ENCODE data around the gene PDCD11.
"Not testable (repeated sequence)": the region's sequence is repeated elsewhere in the genome, so short reads cannot be mapped to it uniquely, and the experiment has no call there.

Gene PDCD11, protein sequence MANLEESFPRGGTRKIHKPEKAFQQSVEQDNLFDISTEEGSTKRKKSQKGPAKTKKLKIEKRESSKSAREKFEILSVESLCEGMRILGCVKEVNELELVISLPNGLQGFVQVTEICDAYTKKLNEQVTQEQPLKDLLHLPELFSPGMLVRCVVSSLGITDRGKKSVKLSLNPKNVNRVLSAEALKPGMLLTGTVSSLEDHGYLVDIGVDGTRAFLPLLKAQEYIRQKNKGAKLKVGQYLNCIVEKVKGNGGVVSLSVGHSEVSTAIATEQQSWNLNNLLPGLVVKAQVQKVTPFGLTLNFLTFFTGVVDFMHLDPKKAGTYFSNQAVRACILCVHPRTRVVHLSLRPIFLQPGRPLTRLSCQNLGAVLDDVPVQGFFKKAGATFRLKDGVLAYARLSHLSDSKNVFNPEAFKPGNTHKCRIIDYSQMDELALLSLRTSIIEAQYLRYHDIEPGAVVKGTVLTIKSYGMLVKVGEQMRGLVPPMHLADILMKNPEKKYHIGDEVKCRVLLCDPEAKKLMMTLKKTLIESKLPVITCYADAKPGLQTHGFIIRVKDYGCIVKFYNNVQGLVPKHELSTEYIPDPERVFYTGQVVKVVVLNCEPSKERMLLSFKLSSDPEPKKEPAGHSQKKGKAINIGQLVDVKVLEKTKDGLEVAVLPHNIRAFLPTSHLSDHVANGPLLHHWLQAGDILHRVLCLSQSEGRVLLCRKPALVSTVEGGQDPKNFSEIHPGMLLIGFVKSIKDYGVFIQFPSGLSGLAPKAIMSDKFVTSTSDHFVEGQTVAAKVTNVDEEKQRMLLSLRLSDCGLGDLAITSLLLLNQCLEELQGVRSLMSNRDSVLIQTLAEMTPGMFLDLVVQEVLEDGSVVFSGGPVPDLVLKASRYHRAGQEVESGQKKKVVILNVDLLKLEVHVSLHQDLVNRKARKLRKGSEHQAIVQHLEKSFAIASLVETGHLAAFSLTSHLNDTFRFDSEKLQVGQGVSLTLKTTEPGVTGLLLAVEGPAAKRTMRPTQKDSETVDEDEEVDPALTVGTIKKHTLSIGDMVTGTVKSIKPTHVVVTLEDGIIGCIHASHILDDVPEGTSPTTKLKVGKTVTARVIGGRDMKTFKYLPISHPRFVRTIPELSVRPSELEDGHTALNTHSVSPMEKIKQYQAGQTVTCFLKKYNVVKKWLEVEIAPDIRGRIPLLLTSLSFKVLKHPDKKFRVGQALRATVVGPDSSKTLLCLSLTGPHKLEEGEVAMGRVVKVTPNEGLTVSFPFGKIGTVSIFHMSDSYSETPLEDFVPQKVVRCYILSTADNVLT (N-terminal part only)
- 118 to 133 reads per million in 2 donors for total RNA-seq

DNA sequence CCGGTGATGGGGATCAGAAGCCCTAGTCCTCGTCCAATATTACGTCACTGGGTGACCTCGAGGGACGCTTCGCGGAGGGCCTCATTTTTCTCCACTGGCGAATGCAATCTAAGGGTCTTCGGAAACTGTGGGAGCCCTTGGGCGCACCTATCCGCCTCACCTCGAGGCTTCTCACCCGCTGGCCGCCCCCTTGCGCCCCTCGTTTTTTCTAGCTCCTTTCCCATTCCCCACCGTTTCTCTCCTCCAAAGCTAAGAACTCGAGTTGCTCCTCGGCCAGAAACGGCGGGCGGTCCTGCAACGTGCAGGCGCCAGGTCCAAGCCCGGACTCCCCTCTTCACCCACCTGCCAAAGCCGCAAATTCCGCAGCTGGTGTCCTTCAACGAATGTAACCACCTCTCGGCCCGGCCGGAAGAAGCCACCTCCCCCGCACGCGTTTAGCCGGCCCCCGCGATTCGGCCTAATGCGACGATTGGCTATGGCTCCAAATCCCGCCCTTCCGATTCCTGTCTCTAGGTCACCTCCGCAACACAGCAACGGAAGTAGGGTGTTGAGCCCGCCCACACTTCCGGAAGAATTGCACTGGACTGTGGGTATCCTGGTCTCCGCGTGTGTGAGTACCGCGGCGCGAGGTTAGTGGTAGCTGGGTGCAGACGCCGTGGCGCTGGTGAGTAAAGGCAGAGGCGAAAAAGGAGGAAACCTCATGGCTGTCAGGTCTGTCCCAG is at the start of gene PDCD11, which contains the start of gene ATP5MK:
Gene PDCD11, plus strand, starts transcription at position 560 of the 722 bp plus-strand sequence. CDS start 1,801 bp downstream, outside the sequence.
Gene ATP5MK, minus strand, starts transcription at position 409 of the 722 bp plus-strand sequence. CDS start 4,018 bp downstream, outside the sequence.
- peak; percentile 69 for DNase-seq

DNA sequence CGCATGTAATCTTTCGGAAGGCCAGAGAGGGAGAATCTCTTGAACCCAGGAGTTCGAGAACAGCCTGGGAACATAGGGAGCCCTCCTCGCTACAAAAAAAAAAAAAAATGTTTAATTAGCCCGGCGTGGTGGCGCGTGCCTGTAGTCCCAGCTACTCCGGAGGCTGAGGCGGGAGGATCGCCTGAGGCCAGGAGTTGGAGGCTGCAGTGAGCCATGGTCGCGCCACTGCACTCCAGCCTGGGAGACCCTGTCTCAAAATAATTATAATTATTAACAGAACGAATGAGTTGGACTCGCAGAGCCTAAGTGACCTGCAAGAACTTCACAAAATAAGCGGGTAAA is 46.3 kb upstream of the PDCD11 start:
- no peak for DNase-seq

DNA sequence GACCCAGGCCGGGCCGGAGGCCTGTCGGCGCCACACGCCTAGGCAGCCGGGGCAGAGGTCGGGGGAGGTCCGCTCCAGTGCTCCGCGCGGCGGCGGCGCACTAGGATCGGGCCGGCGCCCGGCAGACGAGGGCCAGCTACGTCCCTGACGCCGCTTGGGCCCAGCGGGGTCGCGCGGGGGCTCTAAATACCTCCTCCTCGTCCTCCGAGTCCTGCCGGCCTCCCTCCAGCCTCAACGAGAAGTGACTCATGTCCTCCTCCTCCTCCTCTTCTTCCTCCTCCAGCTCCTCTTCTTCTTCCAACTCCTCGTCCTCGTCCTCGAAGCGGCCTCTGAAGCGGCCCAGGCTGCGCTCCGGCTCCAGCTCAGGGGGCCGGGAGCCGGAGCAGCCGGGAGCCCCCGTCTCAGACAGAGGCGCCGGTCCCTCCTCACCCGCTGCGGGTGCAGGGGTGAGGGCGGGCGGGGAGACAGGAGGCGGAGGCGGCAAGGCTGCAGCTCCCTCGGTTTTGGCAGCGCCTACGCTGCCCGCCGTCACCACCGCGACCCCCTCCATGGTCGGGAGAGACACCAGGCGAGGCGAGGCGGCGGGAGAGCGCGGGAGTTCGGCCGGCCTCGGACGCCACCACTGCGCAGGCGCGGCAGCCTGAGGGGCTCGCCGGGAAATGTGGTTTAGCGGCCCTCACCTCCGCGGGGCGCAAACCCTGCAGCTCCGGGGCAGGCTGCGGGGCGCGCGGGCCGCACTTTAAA is 45.7 kb upstream of the PDCD11 start, which contains the start of gene PCGF6:
Gene PCGF6, minus strand, starts transcription at position 624 of the 744 bp plus-strand sequence. Its CDS starts 74 bp downstream, at position 550.
- peak; percentile 53 for DNase-seq

DNA sequence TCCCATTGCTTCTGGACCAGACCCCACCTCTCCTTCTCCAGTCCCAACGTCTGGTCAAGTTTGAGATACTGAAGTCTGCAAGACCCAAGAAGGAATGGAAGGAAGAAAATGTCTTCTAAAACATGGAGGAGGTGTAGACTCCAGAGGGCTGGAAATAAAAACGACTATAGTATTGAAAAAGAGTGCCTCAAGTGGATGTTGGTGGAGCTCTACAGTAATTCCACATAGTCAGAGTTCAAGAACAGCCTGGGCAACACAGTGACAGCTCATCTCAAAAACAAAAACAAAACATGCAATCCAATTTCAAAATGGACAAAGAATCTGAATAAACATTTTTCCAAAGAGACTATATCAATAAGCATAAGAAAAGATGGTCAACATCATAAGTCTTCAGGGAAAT is 43.1 kb upstream of the PDCD11 start:
- no peak for DNase-seq

DNA sequence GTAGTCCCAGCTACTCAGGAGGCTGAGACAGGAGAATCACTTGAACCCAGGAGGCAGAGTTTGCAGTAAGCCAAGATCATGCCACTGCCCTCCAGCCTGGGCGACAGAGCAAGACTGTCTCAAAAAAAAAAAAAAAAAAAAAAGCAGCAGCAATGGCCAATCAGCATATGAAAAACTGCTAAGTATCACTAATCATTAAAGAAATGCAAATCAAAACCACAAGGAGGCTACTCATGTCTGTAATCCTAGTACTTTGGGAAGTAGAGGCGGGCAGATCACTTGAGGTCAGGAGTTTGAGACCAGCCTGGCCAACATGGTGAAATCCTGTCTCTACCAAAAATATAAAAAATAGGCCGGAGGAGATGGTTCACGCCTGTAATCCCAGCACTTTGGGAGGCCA is 41.9 kb upstream of the PDCD11 start:
- DNase-seq, result not testable (repeated sequence)

DNA sequence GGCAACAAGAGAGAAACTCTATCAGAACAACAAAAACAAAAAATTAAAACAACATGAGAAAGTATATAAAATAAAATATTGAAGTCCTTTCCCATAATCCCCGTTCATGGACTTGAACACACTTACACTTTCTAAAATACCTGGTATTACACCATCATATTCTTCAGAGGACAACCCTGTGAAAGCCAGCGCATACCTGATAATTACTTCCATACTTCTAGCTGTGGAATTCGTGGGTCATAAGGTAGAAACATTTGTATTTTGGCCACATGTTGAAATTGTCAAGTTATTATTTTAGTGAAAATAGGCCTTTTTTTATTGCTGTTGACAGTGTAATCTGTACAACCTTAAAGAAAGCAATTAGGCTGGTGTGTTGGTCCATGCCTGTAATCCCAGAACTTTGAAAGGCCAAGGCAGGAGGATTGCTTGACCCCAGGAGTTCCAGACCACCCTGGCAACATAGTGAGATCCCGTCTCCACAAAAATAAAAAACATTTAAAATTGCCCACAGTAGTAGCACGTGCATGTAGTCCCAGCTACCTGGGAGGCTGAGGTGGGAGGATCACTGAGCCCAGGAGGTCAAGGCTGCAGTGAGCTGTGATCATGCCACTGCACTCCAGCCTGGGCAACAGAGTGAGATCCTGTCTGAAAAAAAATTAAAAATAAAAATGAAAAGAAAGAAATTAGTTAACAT is 40.4 kb upstream of the PDCD11 start:
- no peak for DNase-seq

DNA sequence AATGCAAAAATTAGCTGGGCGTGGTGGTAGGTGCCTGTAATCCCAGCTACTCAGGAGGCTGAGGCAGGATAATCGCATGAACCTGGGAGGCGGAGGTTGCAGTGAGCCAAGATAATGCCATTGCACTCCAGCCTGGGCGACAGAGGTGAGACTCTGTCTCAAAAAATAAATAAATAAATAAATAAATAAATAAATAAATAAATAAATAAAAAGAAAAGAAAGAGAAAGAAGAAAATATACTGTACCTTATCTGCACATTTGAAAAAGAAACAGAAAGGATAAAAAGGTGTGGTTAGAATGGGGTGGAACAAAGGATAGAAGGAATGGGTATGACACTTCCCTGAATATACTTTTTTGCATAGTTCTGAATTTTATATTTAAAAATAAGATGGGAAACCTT is 36.9 kb upstream of the PDCD11 start:
- DNase-seq, result not testable (repeated sequence)

DNA sequence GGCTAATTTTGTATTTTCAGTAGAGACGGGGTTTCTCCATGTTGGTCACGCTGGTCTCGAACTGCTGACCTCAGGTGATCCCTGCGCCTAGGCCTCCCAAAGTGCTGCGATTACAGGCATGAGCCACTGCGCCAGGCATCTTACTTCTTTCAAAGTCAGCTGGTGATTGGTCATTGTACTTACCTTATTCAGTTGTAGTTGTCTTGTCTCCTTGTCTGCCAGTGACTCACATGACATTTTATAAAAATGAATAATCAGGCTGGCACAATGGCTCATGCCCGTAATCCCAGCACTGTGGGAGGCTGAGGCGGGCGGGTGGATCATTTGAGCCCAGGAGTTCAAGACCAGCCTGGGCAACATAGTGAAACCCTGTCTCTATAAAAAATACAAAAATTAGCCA is 35.6 kb upstream of the PDCD11 start:
- DNase-seq, result not testable (repeated sequence)

DNA sequence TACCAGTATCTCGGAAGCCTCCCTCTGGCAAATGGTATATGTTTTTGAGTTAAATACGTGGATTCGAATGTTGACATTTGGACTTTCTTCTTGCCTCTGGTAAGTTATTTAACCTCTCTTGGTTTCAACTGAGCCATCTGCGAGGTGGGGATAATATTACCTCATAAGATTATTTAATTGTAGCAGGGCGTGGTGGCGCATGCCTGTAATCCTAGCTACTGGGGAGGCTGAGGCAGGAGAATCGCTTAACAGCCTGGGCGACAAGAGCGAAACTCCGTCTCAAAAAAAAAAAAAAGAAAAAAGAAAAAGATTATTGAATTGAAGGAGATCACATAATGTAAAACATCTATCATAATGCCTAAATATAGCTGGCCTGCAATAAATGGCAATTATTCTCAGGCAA is 29.0 kb upstream of the PDCD11 start:
- no peak for DNase-seq

DNA sequence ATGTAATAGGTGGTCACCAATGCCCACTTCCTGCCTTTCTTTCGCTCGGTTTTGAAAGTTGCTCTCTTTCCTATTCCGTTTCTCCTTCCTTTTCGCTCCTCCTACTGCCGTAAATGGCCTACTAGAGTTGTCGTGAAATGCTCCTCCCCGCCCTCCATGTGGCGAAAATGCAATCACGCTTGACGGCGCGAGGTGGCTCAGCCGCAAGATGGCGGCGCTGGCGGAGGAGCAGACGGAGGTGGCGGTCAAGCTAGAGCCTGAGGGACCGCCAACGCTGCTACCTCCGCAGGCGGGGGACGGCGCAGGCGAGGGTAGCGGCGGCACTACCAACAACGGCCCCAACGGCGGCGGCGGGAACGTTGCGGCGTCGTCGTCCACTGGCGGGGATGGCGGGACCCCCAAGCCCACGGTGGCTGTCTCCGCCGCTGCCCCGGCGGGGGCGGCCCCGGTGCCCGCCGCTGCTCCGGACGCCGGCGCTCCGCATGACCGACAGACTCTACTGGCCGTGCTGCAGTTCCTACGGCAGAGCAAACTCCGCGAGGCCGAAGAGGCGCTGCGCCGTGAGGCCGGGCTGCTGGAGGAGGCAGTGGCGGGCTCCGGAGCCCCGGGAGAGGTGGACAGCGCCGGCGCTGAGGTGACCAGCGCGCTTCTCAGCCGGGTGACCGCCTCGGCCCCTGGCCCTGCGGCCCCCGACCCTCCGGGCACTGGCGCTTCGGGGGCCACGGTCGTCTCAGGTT is 28.5 kb upstream of the PDCD11 start, which contains the start of gene TAF5:
Gene TAF5, plus strand, starts transcription at position 195 of the 737 bp plus-strand sequence. Its CDS starts 14 bp downstream, at position 209.
- peak; percentile 68 for DNase-seq

DNA sequence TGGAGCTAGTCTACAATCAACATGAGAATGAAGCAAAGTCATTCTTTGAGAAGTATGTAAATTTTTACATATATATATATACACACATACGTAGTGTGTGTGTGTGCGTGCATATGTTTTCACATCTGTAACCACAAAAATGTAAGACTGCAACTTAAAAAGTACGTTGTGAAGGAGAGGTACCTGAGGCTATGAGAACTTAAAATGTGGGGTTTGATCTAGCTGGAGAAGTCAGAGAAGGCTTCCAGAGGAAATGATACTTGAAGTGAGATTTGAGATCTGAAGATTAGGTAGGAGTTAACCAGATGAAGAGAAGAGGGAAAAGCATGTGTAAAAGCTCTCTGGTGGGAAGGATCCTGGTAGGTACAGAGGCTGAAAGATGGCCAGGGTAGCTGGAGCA is 22.9 kb upstream of the PDCD11 start:
- DNase-seq, result no peak

DNA sequence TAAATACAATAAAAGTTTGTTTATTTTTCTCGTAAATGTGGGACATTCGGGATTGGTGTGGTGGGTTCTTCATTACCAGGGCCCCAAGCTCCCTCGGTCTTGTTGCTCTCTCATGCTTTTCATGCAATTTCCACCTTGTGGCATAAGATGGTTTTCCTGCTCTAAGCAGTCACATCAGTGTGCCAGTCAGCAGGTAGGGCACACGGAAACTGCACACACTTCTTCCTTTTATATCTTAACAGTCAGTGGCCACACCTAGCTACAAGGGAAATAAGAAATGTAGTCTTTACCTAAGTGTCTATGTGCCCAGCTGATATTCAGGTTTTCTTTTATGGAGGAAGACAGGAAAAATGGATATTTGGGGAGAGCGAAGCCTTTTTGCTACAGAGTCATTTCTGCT is 22.2 kb upstream of the PDCD11 start:
- DNase-seq, result no peak

DNA sequence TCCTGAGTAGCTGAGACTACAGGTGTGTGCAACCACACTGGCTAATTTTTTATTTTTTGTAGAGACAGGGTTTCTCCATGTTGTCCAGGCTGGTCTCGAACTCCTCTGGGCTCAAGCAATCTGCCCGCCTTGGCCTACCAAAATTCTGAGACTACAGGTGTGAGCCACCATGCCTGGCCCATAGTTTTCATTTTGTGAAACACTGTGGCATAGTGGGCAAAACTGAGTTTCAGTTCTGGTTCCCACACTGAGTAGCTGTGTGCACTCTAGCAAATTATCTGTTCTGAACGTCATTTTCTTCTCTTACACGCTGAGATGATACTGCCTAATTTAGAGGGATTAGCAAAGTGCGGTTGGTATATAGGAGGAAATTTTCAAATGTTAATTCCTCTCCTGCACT is 13.7 kb upstream of the PDCD11 start:
- DNase-seq, result no peak

DNA sequence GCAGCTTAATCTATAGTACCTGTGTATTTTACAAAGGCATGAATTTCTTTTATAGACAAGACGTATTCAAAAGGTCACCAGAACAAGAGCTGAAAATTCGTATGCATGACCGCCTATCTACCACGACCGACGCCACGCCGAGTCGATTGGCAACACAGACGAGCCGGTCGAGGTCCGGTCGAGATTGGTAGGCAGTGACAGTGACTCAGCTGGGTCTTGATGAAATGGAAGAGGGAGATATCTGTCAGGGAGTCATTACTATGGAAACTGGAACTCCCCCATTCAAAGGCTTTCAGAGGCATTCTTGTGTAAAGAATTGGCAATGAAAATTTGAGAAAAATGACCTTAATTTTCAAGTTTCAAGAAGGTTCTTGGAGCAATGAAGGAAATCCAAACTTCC is 2.2 kb upstream of the PDCD11 start:
- no peak for DNase-seq

DNA sequence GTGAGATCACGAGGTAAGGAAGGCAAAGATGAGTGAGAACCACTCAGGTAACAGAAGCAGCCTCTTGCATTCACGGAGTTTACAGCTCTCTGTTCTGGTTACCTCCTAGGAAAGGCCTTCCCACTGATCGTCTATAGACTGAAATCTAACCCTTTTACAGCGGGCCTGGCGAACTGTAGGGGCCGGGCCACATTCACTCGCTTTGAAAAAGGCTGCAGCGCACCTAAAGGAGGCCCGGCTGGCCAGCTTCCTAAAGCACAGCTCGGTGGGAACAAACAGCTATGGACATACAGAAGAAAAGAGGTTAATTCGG is 716 bp upstream of the PDCD11 start:
- DNase-seq, result no peak

DNA sequence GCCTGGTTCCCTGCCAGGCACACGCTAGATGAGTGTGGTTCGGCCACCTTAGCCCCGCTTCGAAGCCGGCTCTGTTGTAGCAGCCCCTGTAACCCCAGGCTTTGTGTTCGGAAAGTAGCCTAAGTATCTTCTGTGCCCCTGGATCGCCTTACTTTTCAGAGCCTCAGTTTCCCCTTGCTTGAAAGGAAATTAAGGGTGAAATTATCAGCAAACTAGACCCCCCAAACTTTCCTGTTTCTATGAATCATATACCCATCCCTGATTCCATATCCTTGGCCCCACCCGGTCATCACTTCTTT is 312 bp downstream of the PDCD11 start:
- no peak for DNase-seq

DNA sequence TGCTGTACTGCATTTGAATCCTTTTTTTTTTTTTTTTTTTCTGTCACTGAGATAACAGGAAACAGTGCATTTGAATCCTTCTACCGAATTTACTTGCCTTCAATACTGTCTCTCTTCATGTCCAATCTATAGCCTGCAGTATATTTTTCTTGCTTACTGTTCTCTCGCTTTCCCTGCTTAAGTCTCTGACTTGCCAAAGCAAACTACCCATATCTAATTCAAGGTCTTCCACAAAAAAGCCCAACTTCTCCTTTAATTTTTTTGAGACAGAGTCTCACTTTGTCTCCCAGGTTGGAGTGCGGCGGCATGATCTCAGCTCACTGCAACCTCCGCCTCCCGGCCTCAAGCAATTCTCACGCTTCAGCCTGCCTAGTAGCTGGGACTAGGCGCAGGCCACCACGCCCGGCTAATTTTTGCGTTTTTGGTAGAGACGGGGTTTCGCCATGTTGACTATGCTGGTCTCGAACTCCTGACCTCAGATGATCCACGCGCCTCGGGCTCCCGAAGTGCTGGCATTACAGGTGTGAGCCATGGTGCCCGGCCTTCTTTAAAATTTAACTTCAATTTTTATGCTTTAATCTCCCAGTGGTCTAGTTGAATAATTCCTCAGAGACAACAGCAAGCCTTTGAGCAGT is 882 bp downstream of the PDCD11 start:
- DNase-seq, result no peak

DNA sequence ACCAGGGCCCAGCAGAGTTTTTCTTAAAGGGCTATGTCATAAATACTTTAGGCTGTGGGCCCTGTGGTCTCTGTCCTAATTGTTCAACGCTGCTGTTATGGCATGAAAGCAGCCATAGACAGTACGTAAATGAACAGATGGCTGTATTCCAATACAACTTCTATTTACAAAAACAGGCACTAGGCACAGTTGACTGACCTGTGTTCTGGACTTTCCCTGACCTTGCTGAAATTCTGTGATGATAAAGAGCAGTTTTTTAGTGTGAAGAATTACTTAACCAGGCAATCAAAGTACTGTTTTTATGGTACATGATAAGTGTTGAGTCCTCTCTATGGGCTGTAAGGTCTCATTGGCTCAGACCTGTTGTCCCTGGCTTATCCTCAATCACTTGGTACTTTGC is 17.1 kb downstream of the PDCD11 start:
- no peak for DNase-seq

DNA sequence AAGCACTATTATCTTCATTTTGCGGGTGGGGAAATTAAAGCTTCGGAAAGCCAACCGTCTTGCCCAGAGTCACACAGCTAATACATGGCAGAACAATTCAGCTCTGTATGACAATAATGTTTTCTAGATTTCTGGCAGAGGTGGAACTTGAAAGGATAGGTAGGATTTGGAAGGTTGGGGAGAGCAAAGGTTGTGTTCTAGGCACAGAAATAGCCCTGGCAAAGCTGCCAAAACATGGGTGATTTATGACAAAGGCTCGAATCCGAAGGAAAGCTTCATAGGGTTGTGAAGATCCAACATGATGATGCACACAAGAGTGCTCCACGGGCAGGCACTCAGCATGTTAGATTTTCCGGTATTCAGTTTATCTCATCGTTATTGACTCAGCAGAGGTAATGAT is 19.2 kb downstream of the PDCD11 start:
- no peak for DNase-seq

Data from activated gamma-delta T cell (primary cell).